Activated CD8-positive, alpha-beta memory T cell treated with anti-CD3 and anti-CD28 coated beads for 4 hours (primary cell): ENCODE results near the gene MIS18A.

Experiments used
- DNase-seq, 2 donors: peaks; one replicate each; pipeline ENCODE4 v3.0.0-alpha.2; 2020; ENCODE audit warnings: low read depth in 2 of 2

The MIS18A gene

GRCh38 chr21:32253215-32253641 lies 25.6 kb downstream of the MIS18A start:
- DNase-seq: no peak

GRCh38 chr21:32252136-32252535 lies 26.7 kb downstream of the MIS18A start:
- DNase-seq: no peak

GRCh38 chr21:32249511-32250280 lies 29.2 kb downstream of the MIS18A start:
- no peak for DNase-seq

- DNase-seq: no peak
Observed at GRCh38 chr21:32248571-32249461, 30.0 kb downstream of the MIS18A start.

GRCh38 chr21:32246571-32247140 lies 32.2 kb downstream of the MIS18A start:
- DNase-seq: no peak

GRCh38 chr21:32245971-32246370 lies 32.9 kb downstream of the MIS18A start:
- DNase-seq: no peak

GRCh38 chr21:32240851-32241687 lies 37.8 kb downstream of the MIS18A start:
- DNase-seq: no peak

GRCh38 chr21:32239551-32239950 lies 39.3 kb downstream of the MIS18A start:
- DNase-seq: no peak

- DNase-seq: no peak
Observed at GRCh38 chr21:32238063-32238462, 40.8 kb downstream of the MIS18A start.

GRCh38 chr21:32237021-32237420 lies 41.8 kb downstream of the MIS18A start:
- DNase-seq: no peak

- DNase-seq: no peak
Observed at GRCh38 chr21:32233722-32234301, 45.0 kb downstream of the MIS18A start.

- DNase-seq: no peak
Observed at GRCh38 chr21:32233055-32233546, 45.7 kb downstream of the MIS18A start.

- DNase-seq: no peak
Observed at GRCh38 chr21:32226444-32226843, 52.4 kb downstream of the MIS18A start.
